Measurements from ENCODE around the gene VAPB. TPM values are rescaled to one million over a fixed set of nuclear protein-coding genes. Genes with fewer than 3 reads are reported as not detected.

Gene VAPB
- total and polyA plus RNA-seq, 2 of the 4 experiments (the other 2 are of a cell fraction), result 9.1 to 26.0 TPM

DNA sequence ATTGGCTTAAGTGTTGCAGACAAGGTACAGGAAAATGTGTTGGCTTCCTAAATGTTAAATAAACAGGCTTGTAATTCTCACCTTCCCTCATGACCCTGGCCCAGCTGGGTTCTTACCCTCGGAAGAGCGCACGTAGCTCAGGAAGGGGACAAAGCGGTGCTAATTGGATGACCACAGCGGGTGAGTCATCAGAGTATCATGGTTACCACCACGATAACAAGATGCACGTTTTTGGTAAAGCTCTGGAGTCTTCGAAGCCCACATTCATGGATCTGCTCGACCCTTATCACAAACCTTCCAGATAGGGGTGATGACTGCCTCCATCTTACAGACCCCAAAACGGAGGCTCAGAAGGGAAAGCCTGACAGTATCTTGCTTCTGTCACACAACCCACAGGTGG, 93.4 kb downstream of the VAPB start:
- peaks cover 10% of the 10 kb centered on the region for H3K9me3 ChIP-seq (ENCODE audit: control insufficient read depth, insufficient read depth, low read length)
- no peak overlapping the region for H2AK9ac ChIP-seq (replicated peaks; ENCODE audit: low read depth, low read length, poor library complexity)
- in situ Hi-C loops (cut with MboI; ENCODE audit: low sequenced_read_pairs), result no loop called here

More for the DNA sequence above, 93.4 kb downstream of the VAPB start:
- 83% methylated on average over 7 of the region's 10 CpGs; no CpG with 5 or more reads in 1 of the 2 experiments for WGBS, 2 experiments (ENCODE audit: extremely low coverage in 2 of 2, insufficient read length in 1 of 2)
- DNase-seq (peak; percentile 6), ATAC-seq (ENCODE audit: low read depth) (no peak)
- H4K5ac ChIP-seq (ENCODE audit: low read depth, low read length), result no peak overlapping the region
- no peaks in the 10 kb centered on the region; the same call in 1 of the 2 replicates for H4K20me1 ChIP-seq (ENCODE audit: insufficient read depth, low read length)
- no peak overlapping the region for H3K23ac ChIP-seq (ENCODE audit: low read depth, low read length)
- no TSS peak for BruUV-seq (replicated peaks)
- intact Hi-C loops (cut with micrococcal nuclease), result loop anchor here (5.0 kb wide), 2 partner anchors 170 to 210 kb away; partner anchors contain the start of genes NPEPL1 and STX16
- no peaks in the 10 kb centered on the region for H3K27me3 ChIP-seq (ENCODE audit: control insufficient read depth, insufficient read depth, low read length)
- no peak overlapping the region for H3K4ac ChIP-seq (ENCODE audit: low read depth, low read length)
- H3K56ac ChIP-seq (ENCODE audit: extremely low read depth, insufficient read depth, low read length), result no peak overlapping the region
- H2AFZ ChIP-seq (replicated peaks; ENCODE audit: low read length, poor library complexity), result no peak overlapping the region
- POLR2A ChIA-PET (ENCODE audit: unreplicated experiment), result no interaction called here
- H2BK20ac ChIP-seq (ENCODE audit: low read depth, low read length), result no peak overlapping the region
- H3K4me1 ChIP-seq (ENCODE audit: control insufficient read depth, insufficient read depth, low read length), result no peaks in the 10 kb centered on the region
- H3K79me1 ChIP-seq (ENCODE audit: low read depth in 1 of 2, low read length in 2 of 2), result no peaks in the 10 kb centered on the region
- H2BK15ac ChIP-seq (ENCODE audit: low read depth, low read length), result no peak overlapping the region
- CTCF ChIA-PET, result interaction anchor here (1.1 to 2.0 kb wide), 5 partner anchors 18 to 356 kb away, joined by 3 to 7 read pairs (median 4); no protein-coding TSS in a partner anchor
- no peak overlapping the region for H4K8ac ChIP-seq (ENCODE audit: low read depth in 2 of 2, low read length in 2 of 2)
- no peak overlapping the region for H2BK120ac ChIP-seq (ENCODE audit: low read depth, low read length)
- H4K91ac ChIP-seq (ENCODE audit: insufficient read depth, low read depth, low read length), result no peak overlapping the region
- H3K9ac ChIP-seq (ENCODE audit: low read depth, low read length), result no peak overlapping the region
- H3K4me2 ChIP-seq (ENCODE audit: low read depth, low read length), result no peak overlapping the region
- dilution Hi-C loops (cut with HindIII; ENCODE audit: low sequenced_read_pairs, unreplicated experiment), result no loop called here
- H3K27ac ChIP-seq (ENCODE audit: insufficient read depth, low read length), result no peak overlapping the region
- no peak overlapping the region for H3K4me3 ChIP-seq (ENCODE audit: insufficient read depth, low read depth, low read length)
- H3K18ac ChIP-seq (ENCODE audit: low read depth, low read length), result no peak overlapping the region
- H3K14ac ChIP-seq (replicated peaks; ENCODE audit: low read depth, low read length), result no peak overlapping the region
- no peaks in the 10 kb centered on the region for H3K36me3 ChIP-seq (ENCODE audit: control insufficient read depth, insufficient read depth, low read length)
- H3K9me1 ChIP-seq (ENCODE audit: insufficient read depth, low read length), result no peaks in the 10 kb centered on the region
- no peak overlapping the region for H2AK5ac ChIP-seq (ENCODE audit: low read depth, low read length)
- no peak for TF ChIP-seq RFX5 (IDR thresholded peaks at IDR 0.05; ENCODE audit: low read depth, low read length)
- TF ChIP-seq BHLHE40 (IDR thresholded peaks at IDR 0.05; ENCODE audit: low read depth, low read length), result no peak
- TF ChIP-seq CHD1 (IDR thresholded peaks at IDR 0.05; ENCODE audit: low read depth, low read length), result no peak
- TF ChIP-seq MAFK (IDR thresholded peaks at IDR 0.05; ENCODE audit: low read depth, low read length), result no peak
- TF ChIP-seq, protein P1, sequence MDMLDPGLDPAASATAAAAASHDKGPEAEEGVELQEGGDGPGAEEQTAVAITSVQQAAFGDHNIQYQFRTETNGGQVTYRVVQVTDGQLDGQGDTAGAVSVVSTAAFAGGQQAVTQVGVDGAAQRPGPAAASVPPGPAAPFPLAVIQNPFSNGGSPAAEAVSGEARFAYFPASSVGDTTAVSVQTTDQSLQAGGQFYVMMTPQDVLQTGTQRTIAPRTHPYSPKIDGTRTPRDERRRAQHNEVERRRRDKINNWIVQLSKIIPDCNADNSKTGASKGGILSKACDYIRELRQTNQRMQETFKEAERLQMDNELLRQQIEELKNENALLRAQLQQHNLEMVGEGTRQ (IDR thresholded peaks at IDR 0.05; ENCODE audit: low read depth, low read length), result no peak
- TF ChIP-seq, protein P2, sequence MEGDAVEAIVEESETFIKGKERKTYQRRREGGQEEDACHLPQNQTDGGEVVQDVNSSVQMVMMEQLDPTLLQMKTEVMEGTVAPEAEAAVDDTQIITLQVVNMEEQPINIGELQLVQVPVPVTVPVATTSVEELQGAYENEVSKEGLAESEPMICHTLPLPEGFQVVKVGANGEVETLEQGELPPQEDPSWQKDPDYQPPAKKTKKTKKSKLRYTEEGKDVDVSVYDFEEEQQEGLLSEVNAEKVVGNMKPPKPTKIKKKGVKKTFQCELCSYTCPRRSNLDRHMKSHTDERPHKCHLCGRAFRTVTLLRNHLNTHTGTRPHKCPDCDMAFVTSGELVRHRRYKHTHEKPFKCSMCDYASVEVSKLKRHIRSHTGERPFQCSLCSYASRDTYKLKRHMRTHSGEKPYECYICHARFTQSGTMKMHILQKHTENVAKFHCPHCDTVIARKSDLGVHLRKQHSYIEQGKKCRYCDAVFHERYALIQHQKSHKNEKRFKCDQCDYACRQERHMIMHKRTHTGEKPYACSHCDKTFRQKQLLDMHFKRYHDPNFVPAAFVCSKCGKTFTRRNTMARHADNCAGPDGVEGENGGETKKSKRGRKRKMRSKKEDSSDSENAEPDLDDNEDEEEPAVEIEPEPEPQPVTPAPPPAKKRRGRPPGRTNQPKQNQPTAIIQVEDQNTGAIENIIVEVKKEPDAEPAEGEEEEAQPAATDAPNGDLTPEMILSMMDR (conservative IDR thresholded peaks at IDR 0.05; ENCODE audit: low read depth, low read length), result no peak
- TF ChIP-seq CEBPB (IDR thresholded peaks at IDR 0.05; ENCODE audit: low read depth, low read length), result no peak
- no peak for TF ChIP-seq RCOR1 (IDR thresholded peaks at IDR 0.05; ENCODE audit: insufficient replicate concordance, low read length)
- no peak for TF ChIP-seq MAZ (IDR thresholded peaks at IDR 0.05; ENCODE audit: borderline replicate concordance, low read depth, low read length)
- TF ChIP-seq POLR2A (IDR thresholded peaks at IDR 0.05; ENCODE audit: low read depth, low read length), result no peak
- TF ChIP-seq RAD21 (IDR thresholded peaks at IDR 0.05; ENCODE audit: low read length), result no peak
- TF ChIP-seq, protein P3, sequence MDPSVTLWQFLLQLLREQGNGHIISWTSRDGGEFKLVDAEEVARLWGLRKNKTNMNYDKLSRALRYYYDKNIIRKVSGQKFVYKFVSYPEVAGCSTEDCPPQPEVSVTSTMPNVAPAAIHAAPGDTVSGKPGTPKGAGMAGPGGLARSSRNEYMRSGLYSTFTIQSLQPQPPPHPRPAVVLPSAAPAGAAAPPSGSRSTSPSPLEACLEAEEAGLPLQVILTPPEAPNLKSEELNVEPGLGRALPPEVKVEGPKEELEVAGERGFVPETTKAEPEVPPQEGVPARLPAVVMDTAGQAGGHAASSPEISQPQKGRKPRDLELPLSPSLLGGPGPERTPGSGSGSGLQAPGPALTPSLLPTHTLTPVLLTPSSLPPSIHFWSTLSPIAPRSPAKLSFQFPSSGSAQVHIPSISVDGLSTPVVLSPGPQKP (IDR thresholded peaks at IDR 0.05; ENCODE audit: borderline replicate concordance, low read depth, low read length), result no peak
- no peak for TF ChIP-seq NFE2L2 (IDR thresholded peaks at IDR 0.05; ENCODE audit: low read depth, low read length)
- no peak for TF ChIP-seq MXI1 (IDR thresholded peaks at IDR 0.05; ENCODE audit: borderline replicate concordance, low read depth, low read length)
- TF ChIP-seq FOS (IDR thresholded peaks at IDR 0.05; ENCODE audit: low read depth, low read length), result no peak
- no peak overlapping the region for H2BK5ac ChIP-seq (ENCODE audit: low read depth, low read length, poor library complexity, severe bottlenecking)

All from IMR-90 (cell line).